Thoracic aorta (tissue), 2 donors: ENCODE measurements around the gene IVD. TPM values are rescaled to one million over a fixed set of nuclear protein-coding genes. Genes with fewer than 3 reads are reported as not detected.
"Not testable (repeated sequence)": the region's sequence is repeated elsewhere in the genome, so short reads cannot be mapped to it uniquely, and the experiment has no call there.

Experiments used
- ATAC-seq: fragments of 150-250 bp; one replicate; pipeline ENCODE4 v1.8.0; 2017; ENCODE audit warnings: low read depth; ENCODE audit not compliant: insufficient number of reproducible peaks, low FRiP score
- DNase-seq: peaks from one replicate; pipeline ENCODE4 v3.0.0-alpha.2; 2020; ENCODE audit warnings: low spot score
- H3K27ac ChIP-seq, 2 donors: fragments of 200-600 bp; sonication (generic); 1 replicate in 1 of 2; 2 replicates in 1 of 2; pipeline ENCODE4 v1.5.1; 2016; ENCODE audit warnings: mild to moderate bottlenecking in 2 of 2, moderate library complexity in 2 of 2
- H3K27me3 ChIP-seq: fragments of 200-600 bp; sonication (generic); replicated peaks from 2 replicates; pipeline ENCODE4 v1.6.0; 2016; ENCODE audit warnings: mild to moderate bottlenecking; ENCODE audit not compliant: insufficient read depth
- H3K36me3 ChIP-seq: fragments of 200-600 bp; sonication (generic); one replicate; pipeline ENCODE4 v1.5.1; 2016
- H3K4me1 ChIP-seq, 2 donors: fragments of 200-600 bp; sonication (generic); 1 replicate in 1 of 2; 2 replicates in 1 of 2; pipeline versions ENCODE4 v1.5.1 to v1.6.0; 2016; ENCODE audit warnings: low read depth in 2 of 2, mild to moderate bottlenecking in 1 of 2; ENCODE audit not compliant: control insufficient read depth in 1 of 2
- H3K4me3 ChIP-seq: fragments of 200-600 bp; sonication (generic); 2 replicates; pipeline ENCODE4 v1.5.1; 2016; ENCODE audit warnings: mild to moderate bottlenecking
- H3K9me3 ChIP-seq: fragments of 200-600 bp; sonication (generic); 2 replicates; pipeline ENCODE4 v1.5.1; 2016
- total RNA-seq, 2 donors: library from RNA; depleted of rRNA; stranded (reverse); fragments of >200 nt; gene quantifications; one replicate each; pipeline versions ENCODE4 v1.1.0 to v1.2.3, GENCODE V29; 2016
- TF ChIP-seq, protein P1 (sequence below): fragments of 200-600 bp; sonication (generic); IDR thresholded peaks from one replicate; pipeline ENCODE4 v1.5.1; 2019; ENCODE audit warnings: antibody characterized with exemption

The IVD gene
- total RNA-seq, 2 donors from 2014 or later = 43.6 to 61.8 TPM

- DNase-seq (no peak), ATAC-seq (no peak)
- Histone ChIP-seq H3K4me3 (no peak overlapping the region), H3K9me3 (no peaks in the 10 kb centered on the region), H3K4me1 (peaks cover 9 to 26% of the 10 kb centered on the region in 2 donors), H3K27ac (no peak overlapping the region), H3K36me3 (no peaks in the 10 kb centered on the region), H3K27me3 (no peaks in the 10 kb centered on the region)
- TF ChIP-seq, protein P1, sequence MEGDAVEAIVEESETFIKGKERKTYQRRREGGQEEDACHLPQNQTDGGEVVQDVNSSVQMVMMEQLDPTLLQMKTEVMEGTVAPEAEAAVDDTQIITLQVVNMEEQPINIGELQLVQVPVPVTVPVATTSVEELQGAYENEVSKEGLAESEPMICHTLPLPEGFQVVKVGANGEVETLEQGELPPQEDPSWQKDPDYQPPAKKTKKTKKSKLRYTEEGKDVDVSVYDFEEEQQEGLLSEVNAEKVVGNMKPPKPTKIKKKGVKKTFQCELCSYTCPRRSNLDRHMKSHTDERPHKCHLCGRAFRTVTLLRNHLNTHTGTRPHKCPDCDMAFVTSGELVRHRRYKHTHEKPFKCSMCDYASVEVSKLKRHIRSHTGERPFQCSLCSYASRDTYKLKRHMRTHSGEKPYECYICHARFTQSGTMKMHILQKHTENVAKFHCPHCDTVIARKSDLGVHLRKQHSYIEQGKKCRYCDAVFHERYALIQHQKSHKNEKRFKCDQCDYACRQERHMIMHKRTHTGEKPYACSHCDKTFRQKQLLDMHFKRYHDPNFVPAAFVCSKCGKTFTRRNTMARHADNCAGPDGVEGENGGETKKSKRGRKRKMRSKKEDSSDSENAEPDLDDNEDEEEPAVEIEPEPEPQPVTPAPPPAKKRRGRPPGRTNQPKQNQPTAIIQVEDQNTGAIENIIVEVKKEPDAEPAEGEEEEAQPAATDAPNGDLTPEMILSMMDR = no peak
Measured at GRCh38 chr15:40448354-40448753, 42.8 kb downstream of the IVD start.

GRCh38 chr15:40449275-40449674, 43.7 kb downstream of the IVD start:
- DNase-seq (no peak), ATAC-seq (no peak)
- Histone ChIP-seq H3K27ac (no peak overlapping the region), H3K4me1 (peaks cover 9 to 22% of the 10 kb centered on the region in 2 donors), H3K27me3 (no peaks in the 10 kb centered on the region), H3K4me3 (no peak overlapping the region), H3K36me3 (no peaks in the 10 kb centered on the region), H3K9me3 (no peaks in the 10 kb centered on the region)
- TF ChIP-seq, protein P1 = no peak

DNA sequence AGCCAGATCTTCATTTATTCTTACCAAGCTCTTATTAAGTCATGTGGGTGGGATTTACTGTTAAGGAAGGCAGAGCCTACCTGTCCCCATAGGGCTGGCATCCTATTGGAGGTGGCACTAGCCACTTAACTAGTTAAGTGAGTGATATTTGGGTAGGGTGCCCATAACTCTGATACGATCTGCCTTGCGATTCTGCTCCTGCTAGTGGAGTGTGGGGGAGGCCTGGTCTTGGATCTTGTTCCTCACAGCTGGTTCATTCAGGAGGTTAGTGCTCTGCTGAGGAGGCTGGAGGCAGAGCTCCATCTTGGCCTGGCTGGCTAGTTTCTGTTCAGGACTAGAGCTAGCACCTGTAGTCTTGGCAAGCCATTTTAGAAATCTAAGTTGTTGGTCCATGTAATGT, 44.5 kb downstream of the IVD start:
- ATAC-seq (no peak), DNase-seq (no peak)
- Histone ChIP-seq H3K27me3 (no peaks in the 10 kb centered on the region), H3K4me1 (peaks cover 8 to 24% of the 10 kb centered on the region in 2 donors), H3K4me3 (no peak overlapping the region), H3K27ac (no peak overlapping the region), H3K9me3 (no peaks in the 10 kb centered on the region), H3K36me3 (no peaks in the 10 kb centered on the region)
- TF ChIP-seq, protein P1 = no peak

- no peaks in the 10 kb centered on the region for H3K36me3 ChIP-seq
- H3K4me1 ChIP-seq = peaks cover 5 to 15% of the 10 kb centered on the region in 2 donors
- no peak overlapping the region for H3K4me3 ChIP-seq
- no peaks in the 10 kb centered on the region for H3K9me3 ChIP-seq
- no peaks in the 10 kb centered on the region for H3K27me3 ChIP-seq
- H3K27ac ChIP-seq = no peak overlapping the region
- no peak for ATAC-seq
- TF ChIP-seq, protein P1 = no peak
- DNase-seq = no peak
Measured at GRCh38 chr15:40451527-40452158, 46.0 kb downstream of the IVD start.

- no peaks in the 10 kb centered on the region for H3K36me3 ChIP-seq
- H3K4me3 ChIP-seq = no peak overlapping the region
- TF ChIP-seq, protein P1 = no peak
- no peaks in the 10 kb centered on the region for H3K27me3 ChIP-seq
- H3K9me3 ChIP-seq = no peaks in the 10 kb centered on the region
- ATAC-seq (no peak), DNase-seq (no peak)
- no peak overlapping the region for H3K27ac ChIP-seq
- H3K4me1 ChIP-seq = peaks cover 5 to 15% of the 10 kb centered on the region in 2 donors
Measured at GRCh38 chr15:40452296-40453090, 46.9 kb downstream of the IVD start.

DNA sequence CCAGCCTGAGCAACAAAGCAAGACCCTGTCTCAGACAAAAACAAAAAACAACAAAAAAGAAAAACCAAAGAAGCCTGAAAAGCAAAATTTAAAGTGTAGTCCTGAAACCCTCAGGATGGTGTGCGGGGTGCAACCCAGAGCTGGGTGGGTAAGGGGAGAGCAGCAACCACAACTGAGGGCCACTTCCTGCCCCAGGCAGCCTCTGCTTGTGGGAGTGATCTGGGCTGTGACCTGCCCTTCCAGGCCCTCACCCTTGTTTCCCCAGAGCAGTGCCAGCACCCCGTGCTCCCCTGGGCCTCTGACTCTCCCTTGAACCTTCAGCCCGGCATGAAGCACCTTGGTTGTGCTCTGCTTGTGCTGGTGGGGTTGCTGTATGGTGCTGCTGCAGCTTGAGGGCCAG, 48.3 kb downstream of the IVD start:
- H3K4me1 ChIP-seq = peaks cover 5 to 15% of the 10 kb centered on the region in 2 donors
- H3K9me3 ChIP-seq, ATAC-seq, H3K27me3 ChIP-seq, H3K4me3 ChIP-seq, H3K36me3 ChIP-seq, H3K27ac ChIP-seq, DNase-seq: not testable (repeated sequence)
